GM12878 (cell line): ENCODE data around the gene GLB1L. TPM values are rescaled to one million over a fixed set of nuclear protein-coding genes. Genes with fewer than 3 reads are reported as not detected.

Experiments
- ATAC-seq: fragments of 200-7000 bp; cut with Tn5 transposase; 3 replicates; pipeline ENCODE4 v1.9.1; 2020; ENCODE audit warnings: mild to moderate bottlenecking, moderate library complexity
- BruUV-seq: library from RNA; stranded (reverse); fragments of 400-500 nt; replicated peaks from 2 replicates; lab custom pipeline; 2021; lab: Mats Ljungman, UMichigan
- CTCF ChIA-PET: fragments of 300-600 bp; sonication (Branson Sonifier 250); formaldehyde crosslinking; extraction: SDS; loops from one replicate; lab custom pipeline; 2021; ENCODE audit warnings: inconsistent platforms; lab: Yijun Ruan, JAX
- POLR2A ChIA-PET: fragments of 350-600 bp; formaldehyde crosslinking; extraction: SDS; loops from one replicate; lab custom pipeline; 2021; ENCODE audit warnings: inconsistent platforms; lab: Charles Lee
- RAD21 ChIA-PET: fragments of 300-600 bp; sonication (Branson Sonifier 250); formaldehyde crosslinking; loops from one replicate; lab custom pipeline; 2023; ENCODE audit warnings: antibody characterized with exemption; ENCODE audit not compliant: unreplicated experiment; lab: Charles Lee
- SMC1A ChIA-PET: fragments of 300-600 bp; sonication (Branson Sonifier 250); formaldehyde crosslinking; loops from one replicate; lab custom pipeline; 2023; ENCODE audit not compliant: unreplicated experiment, uncharacterized antibody; lab: Charles Lee
- DNase-seq: peaks from one replicate; pipeline ENCODE4 v3.0.0-alpha.2; 2011; ENCODE audit warnings: low read depth, low spot score
- FAIRE-seq: peaks from 3 replicates; lab custom pipeline; 2011; peaks lifted over from hg19 to GRCh38; lab: Jason Lieb, UNC
- H2AFZ ChIP-seq: 2 replicates; pipeline ENCODE4 v1.6.0; 2011; ENCODE audit warnings: low read depth, low read length, control low read depth; ENCODE audit not compliant: control insufficient read depth
- H3K27ac ChIP-seq: 2 replicates; pipeline ENCODE4 v1.5.1; 2011; ENCODE audit warnings: control low read depth; ENCODE audit not compliant: control insufficient read depth, insufficient read depth
- H3K27me3 ChIP-seq, 2 experiments: replicated peaks in 1 of 2; 2 replicates each; pipeline versions ENCODE4 v1.6.0 to v1.6.1; 2011; ENCODE audit warnings: low read length in 1 of 2; ENCODE audit not compliant: control insufficient read depth in 2 of 2, insufficient read depth in 2 of 2
- H3K36me3 ChIP-seq, 2 experiments: 2 replicates each; pipeline ENCODE4 v1.5.1; 2011; ENCODE audit warnings: low read length in 1 of 2; ENCODE audit not compliant: control insufficient read depth in 2 of 2, insufficient read depth in 2 of 2
- H3K4me1 ChIP-seq: 2 replicates; pipeline ENCODE4 v1.6.1; 2011; ENCODE audit warnings: mild to moderate bottlenecking, low read length, moderate library complexity, mixed read lengths; ENCODE audit not compliant: control insufficient read depth, insufficient read depth
- H3K4me2 ChIP-seq: 2 replicates; pipeline ENCODE4 v1.6.0; 2011; ENCODE audit warnings: control low read depth; ENCODE audit not compliant: control insufficient read depth, insufficient read depth
- H3K4me3 ChIP-seq: fragments of 200-600 bp; sonication (generic); 2 replicates; pipeline ENCODE4 v1.5.1; 2016
- H3K79me2 ChIP-seq: 2 replicates; pipeline ENCODE4 v1.6.0; 2011; ENCODE audit warnings: low read length; ENCODE audit not compliant: control insufficient read depth, insufficient read depth
- H3K9ac ChIP-seq: 2 replicates; pipeline ENCODE4 v1.8.0; 2011; ENCODE audit warnings: low read length, control low read depth, mixed read lengths; ENCODE audit not compliant: control insufficient read depth, insufficient read depth
- H3K9me3 ChIP-seq: replicated peaks from 3 replicates; pipeline ENCODE4 v1.5.1; 2011; ENCODE audit warnings: mild to moderate bottlenecking, low read length; ENCODE audit not compliant: control insufficient read depth, insufficient read depth
- H4K20me1 ChIP-seq: 2 replicates; pipeline ENCODE4 v1.6.0; 2011; ENCODE audit not compliant: control insufficient read depth, insufficient read depth
- HDGF ChIP-seq: fragments of 450-650 bp; IDR thresholded peaks from 2 replicates; pipeline ENCODE4 v1.6.1; 2016; ENCODE audit warnings: antibody characterized with exemption
- HSF1 ChIP-seq: fragments of 150-350 bp; IDR thresholded peaks from 2 replicates; pipeline ENCODE4 v1.6.1; 2014; ENCODE audit warnings: mild to moderate bottlenecking, low read depth, low read length
- KDM1A ChIP-seq: fragments of 200-600 bp; sonication (generic); IDR thresholded peaks from 2 replicates; pipeline ENCODE4 v1.6.1; 2016; ENCODE audit warnings: borderline replicate concordance
- MXI1 ChIP-seq: fragments of 150-350 bp; IDR thresholded peaks from 2 replicates; pipeline ENCODE4 v1.6.1; 2011; ENCODE audit warnings: low read depth, mild to moderate bottlenecking, inconsistent platforms, low read length, improper control_type of control experiment
- NRF1 ChIP-seq: conservative IDR thresholded peaks from 2 replicates; pipeline ENCODE4 v1.6.1; 2011; ENCODE audit warnings: mild to moderate bottlenecking, low read depth, low read length, improper control_type of control experiment
- REST ChIP-seq: IDR thresholded peaks from 2 replicates; pipeline ENCODE4 v1.6.1; 2012; ENCODE audit warnings: mild to moderate bottlenecking, low read depth, low read length
- WGBS: methylation state at CpG from one replicate; pipeline ENCODE4 v1.1.6; 2016; ENCODE audit warnings: low lambda C conversion rate; ENCODE audit not compliant: insufficient replicate concordance, insufficient coverage; ENCODE audit errors: missing lambda C conversion rate; 5-methylcytosine and 5-hydroxymethylcytosine counted together
- in situ Hi-C: fragments of 300-500 bp; cut with MboI; formaldehyde crosslinking; loops from 9 replicates; pipeline ENCODE4 v1.14.3; 2018; ENCODE audit warnings: mixed read lengths
- intact Hi-C: fragments of 100-400 bp; cut with micrococcal nuclease; formaldehyde crosslinking; loops from one replicate; pipeline ENCODE4 v1.14.2; 2022; ENCODE audit not compliant: unreplicated experiment
- polyA plus RNA-seq, 11 experiments: library from polyadenylated mRNA; depleted of rRNA in 4 of 11; unstranded in 6 of 11; stranded (reverse) in 5 of 11; fragments of >200 nt; fragmentation: Nextera tagmentation in 4 of 11; fragmentation: Illumina TruSeq in 1 of 11; extraction: Ambion mirVana in 4 of 11; extraction: Trizol in 1 of 11; gene quantifications; 1 replicate in 1 of 11; 2 replicates in 10 of 11; pipeline versions ENCODE4 v1.2.1 to v1.2.3, GENCODE V29; 2011 to 2016; ENCODE audit warnings: inconsistent platforms in 2 of 11, missing spikeins in 2 of 11, low read depth in 1 of 11
- total RNA-seq, 4 experiments: library from RNA; depleted of rRNA in 3 of 4; stranded (reverse); fragments of >200 nt in 3 of 4; fragmentation: Illumina TruSeq in 1 of 4; extraction: Trizol in 1 of 4; gene quantifications; 2 replicates each; pipeline versions ENCODE4 v1.2.1 to v1.2.3, GENCODE V29; 2013 to 2021

GLB1L gene
- total and polyA plus RNA-seq, 10 of the 15 experiments (the other 5 are each of a cell fraction or from before 2014, with no cell fraction given), result 0.29 to 4.6 (median 2.7) TPM

- no peak for ATAC-seq
- Histone ChIP-seq H3K4me1 (peaks cover 16% of the 10 kb centered on the region), H4K20me1 (no peaks in the 10 kb centered on the region; the same call in 1 of the 2 replicates), H3K9me3 (no peaks in the 10 kb centered on the region), H3K9ac (no peak overlapping the region)
- 65% methylated on average over 6 of the region's 6 CpGs for WGBS
- CTCF ChIA-PET, result interaction anchor here (0.9 to 3.2 kb wide), 8 partner anchors 10 to 135 kb away, joined by 3 to 14 read pairs (median 4); partner anchors contain the start of gene ZFAND2B
- in situ Hi-C loops, result no loop called here
- SMC1A ChIA-PET, result interaction anchor here (0.7 to 2.4 kb wide), 3 partner anchors 10 to 79 kb away, joined by 3 to 9 read pairs (median 7); partner anchors contain the start of gene ZFAND2B
- TF ChIP-seq KDM1A, result no peak
- no peak for TF ChIP-seq REST
- TF ChIP-seq MXI1, result no peak
- no peak for TF ChIP-seq NRF1
- no peak for TF ChIP-seq HSF1
- TF ChIP-seq HDGF, result no peak
- TF ChIP-seq, all 136 proteins: peak for 0
- BruUV-seq, result no TSS peak
- H3K36me3 ChIP-seq, result peaks cover 1 to 19% of the 10 kb centered on the region in 2 experiments
- FAIRE-seq (no peak), DNase-seq (no peak)
- H3K27me3 ChIP-seq, result no peaks in the 10 kb centered on the region
- intact Hi-C loops, result no loop called here
- no peak overlapping the region for H3K4me3 ChIP-seq
- RAD21 ChIA-PET, result interaction anchor here (1.3 to 2.1 kb wide), 2 partner anchors 10 to 40 kb away, joined by 4 to 7 read pairs; partner anchors contain the start of genes CNPPD1 and ZFAND2B
- peak overlapping the region; percentile 99 for H3K4me2 ChIP-seq
- POLR2A ChIA-PET, result interaction anchor here (0.5 to 3.8 kb wide), 6 partner anchors 10 to 40 kb away, joined by 3 to 21 read pairs (median 4); partner anchors contain the start of genes ANKZF1, ATG9A, CNPPD1 and TUBA4B
- peaks cover 14% of the 10 kb centered on the region for H3K79me2 ChIP-seq
- H3K27ac ChIP-seq, result no peak overlapping the region
- no peak overlapping the region for H2AFZ ChIP-seq
These were observed 28.7 kb downstream of the GLB1L start for GRCh38 chr2:219216535-219216915.
